GM21528 (cell line): ENCODE results near the gene LAMC1.

Experiments
- ATAC-seq: cut with Tn5 transposase; IDR thresholded peaks from one replicate; pipeline ENCODE4 v1.9.1; 2021; ENCODE audit warnings: mild to moderate bottlenecking, moderate library complexity; ENCODE audit not compliant: unreplicated experiment, low FRiP score

The LAMC1 gene

DNA sequence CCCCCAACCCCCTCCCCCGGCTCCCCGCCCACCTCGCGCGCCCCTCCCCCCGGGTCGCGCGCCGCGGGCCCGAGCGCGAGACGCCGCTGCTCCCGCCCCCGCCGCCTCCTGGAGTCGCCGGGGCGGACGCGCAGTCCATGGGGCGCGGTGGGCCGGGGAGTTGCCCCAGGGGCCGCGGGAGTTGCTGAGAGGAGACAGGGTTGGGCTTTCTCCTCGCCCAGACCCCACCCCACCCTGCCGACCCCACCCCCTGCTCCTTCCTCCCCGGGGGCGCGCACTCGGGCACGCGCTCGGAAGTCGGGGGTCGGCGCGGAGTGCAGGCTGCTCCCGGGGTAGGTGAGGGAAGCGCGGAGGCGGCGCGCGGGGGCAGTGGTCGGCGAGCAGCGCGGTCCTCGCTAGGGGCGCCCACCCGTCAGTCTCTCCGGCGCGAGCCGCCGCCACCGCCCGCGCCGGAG, at the start of gene LAMC1:
LAMC1 (plus strand) TSS at position 275 of the 455 bp plus-strand sequence. CDS start 297 bp downstream, outside the sequence.
- ATAC-seq = peak; percentile 44

DNA sequence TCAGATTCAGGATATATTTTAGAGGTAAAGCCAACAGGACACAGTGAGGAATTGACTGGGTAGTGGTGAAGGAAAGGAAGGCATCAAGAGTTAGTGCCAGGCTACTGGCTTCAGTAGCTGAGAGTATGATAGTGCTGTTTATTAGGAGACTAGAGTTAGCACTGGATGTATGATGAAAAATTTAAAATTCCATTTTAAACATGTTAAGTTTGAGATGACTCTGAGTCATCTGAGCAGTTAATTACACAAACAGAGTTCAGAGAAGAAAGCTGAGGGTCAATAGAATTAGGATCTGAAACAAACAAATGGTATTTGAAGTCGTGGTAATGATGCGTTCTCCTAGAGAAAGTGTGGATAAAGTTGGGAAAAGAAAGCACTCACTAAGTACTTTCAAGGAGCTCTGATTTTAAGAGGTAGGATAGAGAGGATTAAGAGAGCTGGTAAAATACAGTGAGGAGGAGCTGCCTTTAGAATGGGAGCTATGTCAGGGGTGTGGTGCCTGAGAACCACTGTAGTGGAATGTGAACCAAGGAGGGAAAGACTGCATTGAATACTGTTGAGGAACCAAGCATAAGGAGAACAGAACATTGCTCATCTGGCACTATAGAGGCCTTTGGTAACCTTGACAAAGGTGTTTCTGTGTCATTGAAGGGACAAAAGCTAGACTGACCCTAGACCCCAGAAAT, 48.6 kb upstream of the LAMC1 start:
- ATAC-seq = no peak

DNA sequence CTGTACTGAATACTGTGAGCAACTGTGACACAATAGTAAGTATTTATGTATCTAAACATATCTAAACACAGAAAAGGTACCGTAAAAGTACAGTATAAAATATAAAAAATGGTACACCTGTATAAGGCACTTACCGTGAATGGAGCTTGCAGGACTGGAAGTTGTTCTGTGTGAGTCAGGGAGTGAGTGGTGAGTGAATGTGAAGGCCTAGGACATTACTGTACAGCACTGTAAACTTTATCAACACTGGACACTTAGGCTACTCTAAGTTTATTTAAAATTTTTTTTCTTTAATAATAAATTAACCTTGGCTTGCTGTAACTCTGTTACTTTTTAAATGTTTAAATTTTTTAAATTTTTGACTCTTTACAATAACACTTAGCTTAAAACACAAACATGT, 45.7 kb upstream of the LAMC1 start:
- no peak for ATAC-seq

- no peak for ATAC-seq
Observed at GRCh38 chr1:182978151-182978853, 44.9 kb upstream of the LAMC1 start.

- ATAC-seq = no peak
Observed at GRCh38 chr1:182984138-182984537, 39.1 kb upstream of the LAMC1 start.

DNA sequence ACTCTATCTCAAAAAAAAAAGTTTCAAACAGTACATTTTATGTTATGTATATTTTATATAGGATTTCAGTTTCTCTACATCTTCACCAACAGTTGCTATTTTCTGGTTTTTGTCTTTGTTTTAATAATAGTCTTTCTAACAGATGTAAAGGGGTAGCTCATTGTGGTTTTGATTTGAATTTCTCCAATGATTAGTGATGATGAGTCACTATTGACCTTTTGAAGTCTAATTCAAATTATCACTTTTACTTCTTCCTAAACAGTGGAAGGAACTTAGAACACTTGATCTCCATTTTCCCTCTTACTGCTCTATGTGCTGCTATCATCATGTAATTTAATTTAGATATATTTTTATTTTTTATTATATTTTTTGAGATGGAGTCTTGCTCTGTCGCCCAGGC, 38.6 kb upstream of the LAMC1 start:
- ATAC-seq = no peak

- no peak for ATAC-seq
Observed at GRCh38 chr1:182985876-182986275, 37.3 kb upstream of the LAMC1 start.

- ATAC-seq = no peak
Observed at GRCh38 chr1:182990413-182991144, 32.6 kb upstream of the LAMC1 start.

DNA sequence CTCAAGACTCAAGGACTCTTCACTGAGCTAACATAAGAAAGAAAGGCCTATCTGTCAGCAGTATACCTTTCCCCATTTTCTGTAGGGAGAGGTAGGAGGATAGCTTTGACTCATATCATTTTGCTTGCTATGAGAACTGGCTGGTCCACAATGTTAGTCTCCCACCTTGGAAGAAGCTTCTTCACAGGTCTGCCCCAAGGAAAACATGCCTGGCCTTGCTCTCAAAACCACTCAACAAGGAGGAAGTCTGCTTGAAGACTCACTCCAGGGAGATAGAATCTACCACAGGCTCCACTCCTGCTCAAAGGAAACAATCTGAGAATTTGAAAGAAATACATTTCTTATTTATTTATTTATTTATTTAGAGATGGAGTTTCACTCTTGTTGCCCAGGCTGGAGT, 29.5 kb upstream of the LAMC1 start:
- no peak for ATAC-seq

GRCh38 chr1:182995894-182996293, 27.3 kb upstream of the LAMC1 start:
- no peak for ATAC-seq

GRCh38 chr1:182996816-182997215, 26.4 kb upstream of the LAMC1 start:
- ATAC-seq = no peak

DNA sequence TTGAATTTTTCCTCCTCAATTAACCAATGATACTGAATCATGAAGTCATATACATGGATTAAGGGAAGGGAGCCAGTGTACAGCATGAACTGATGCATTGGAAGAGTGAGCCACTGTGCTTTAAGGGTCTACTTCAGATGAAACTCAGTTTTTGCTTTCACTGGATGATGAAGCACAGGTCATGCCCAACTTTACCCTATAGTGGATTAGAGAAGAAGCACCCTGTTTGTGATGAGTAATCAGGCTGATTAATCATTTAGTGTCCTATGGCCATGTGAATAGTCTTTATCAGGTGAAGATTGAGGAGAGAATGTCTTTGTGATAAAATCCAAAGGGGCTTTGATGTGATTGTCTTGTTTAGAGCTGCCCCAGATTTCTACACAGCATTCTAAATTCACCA, 24.7 kb upstream of the LAMC1 start:
- no peak for ATAC-seq

DNA sequence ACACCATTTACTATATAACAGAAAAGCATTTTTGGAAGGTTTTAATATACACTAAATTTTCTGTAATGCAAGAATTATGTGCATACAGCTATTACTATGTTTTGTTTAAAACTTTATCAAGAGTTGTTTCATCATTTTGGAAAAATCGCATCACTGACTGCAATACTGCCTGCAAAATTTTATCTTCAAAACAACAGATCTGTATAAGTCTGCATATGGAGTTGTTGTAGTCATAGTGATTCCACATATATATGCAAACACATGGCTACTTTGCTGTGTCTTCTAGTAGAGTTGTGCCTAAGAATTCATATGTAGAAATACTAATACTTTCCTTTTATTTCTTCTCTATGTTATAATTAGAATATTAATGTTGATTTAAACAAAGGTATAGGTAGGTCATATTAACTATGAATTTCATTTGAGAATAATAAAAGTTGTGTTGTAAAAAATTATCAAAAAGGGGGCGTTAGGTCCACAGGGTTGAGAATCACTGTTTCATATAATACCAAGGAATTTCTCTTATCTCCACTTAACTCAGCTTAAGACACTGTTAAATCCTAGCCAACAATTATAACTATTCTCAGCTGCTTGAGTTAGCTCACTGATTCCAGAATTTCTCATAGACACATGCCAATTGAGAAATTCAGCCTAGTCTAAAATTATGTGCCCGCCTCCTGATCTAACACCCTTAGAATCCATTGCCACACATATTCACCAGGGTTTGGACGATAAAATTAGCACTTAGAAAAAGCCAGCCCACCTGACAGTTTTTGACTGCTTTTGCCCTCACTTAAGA, 22.9 kb upstream of the LAMC1 start:
- ATAC-seq = no peak

GRCh38 chr1:183002267-183002666, 21.0 kb upstream of the LAMC1 start:
- ATAC-seq = no peak

- no peak for ATAC-seq
Observed at GRCh38 chr1:183002797-183003196, 20.4 kb upstream of the LAMC1 start.

GRCh38 chr1:183003203-183003602, 20.0 kb upstream of the LAMC1 start:
- no peak for ATAC-seq

DNA sequence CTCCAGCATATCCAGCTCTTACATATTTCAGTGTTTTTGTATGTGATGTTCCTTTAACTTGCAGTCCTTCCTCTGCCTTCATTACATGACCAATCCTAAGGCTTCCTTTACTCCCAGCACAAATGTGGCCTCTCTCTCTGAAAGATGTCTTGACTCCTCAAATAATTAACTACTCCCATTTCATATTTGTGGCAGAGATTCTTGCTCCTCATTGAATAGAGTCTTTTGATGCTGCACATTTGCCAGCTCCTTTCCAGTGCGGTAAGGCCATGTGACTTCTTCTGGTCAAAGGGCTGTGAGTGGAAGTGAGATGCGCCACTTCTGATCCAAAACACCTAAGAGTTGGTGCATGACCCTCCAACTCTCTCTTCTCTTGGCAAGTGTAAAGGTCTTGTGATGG, 19.1 kb upstream of the LAMC1 start:
- ATAC-seq = no peak

DNA sequence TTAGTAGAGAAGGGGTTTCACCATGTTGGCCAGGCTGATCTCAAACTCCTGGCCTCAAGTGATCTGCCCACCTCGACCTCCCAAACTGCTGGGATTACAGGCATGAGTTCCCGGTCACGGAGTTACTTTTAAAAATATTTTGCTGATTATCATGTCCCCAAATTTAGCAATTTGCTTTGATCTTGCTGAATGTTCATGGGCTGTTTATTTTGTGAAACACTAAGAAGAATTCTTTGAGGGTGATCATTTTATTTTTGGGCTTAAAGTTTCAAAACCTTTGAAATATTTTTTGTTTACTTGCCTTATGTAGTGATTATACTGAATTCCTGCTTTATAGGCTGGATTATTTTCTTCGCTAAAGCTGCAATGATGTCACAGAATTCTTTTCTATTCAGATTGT, 11.4 kb upstream of the LAMC1 start:
- no peak for ATAC-seq

- ATAC-seq = no peak
Observed at GRCh38 chr1:183012301-183012994, 10.8 kb upstream of the LAMC1 start.

DNA sequence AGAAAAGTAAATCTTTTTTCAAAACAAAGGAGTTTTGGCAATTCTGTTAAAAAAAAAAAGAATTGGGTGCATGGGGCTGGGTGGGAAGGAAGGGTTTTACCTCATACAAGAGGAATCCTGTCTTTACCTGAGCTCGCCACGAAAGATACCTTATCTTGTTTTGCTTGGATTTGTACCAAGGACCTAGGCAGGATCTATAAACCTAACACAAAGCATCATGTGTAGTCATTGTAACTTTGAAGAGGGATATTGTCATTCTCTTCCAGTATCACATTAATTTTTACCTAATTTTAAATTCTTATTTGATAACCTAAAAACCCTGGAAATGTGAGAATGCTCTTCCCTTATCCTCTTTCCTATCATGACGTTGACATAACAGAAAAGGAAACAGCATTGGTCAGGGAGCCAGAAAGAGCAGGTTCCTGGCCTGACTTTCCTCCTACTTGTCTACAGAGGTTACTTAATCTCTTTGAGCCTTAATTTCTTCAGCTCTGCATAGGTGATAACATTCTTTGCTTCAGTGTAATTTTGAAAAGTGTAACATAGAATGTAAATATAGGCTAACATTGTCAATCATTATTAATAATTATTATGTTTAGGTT, 4.0 kb upstream of the LAMC1 start:
- no peak for ATAC-seq
